HG03442 (cell line): ENCODE data around the gene ADGRG3.

Experiments used
- ATAC-seq: cut with Tn5 transposase; IDR thresholded peaks from one replicate; pipeline ENCODE4 v1.9.1; 2021; ENCODE audit warnings: mild to moderate bottlenecking, moderate library complexity; ENCODE audit not compliant: unreplicated experiment

The ADGRG3 gene

GRCh38 chr16:57734925-57735754, 67.0 kb downstream of the ADGRG3 start:
- ATAC-seq: peak; percentile 85

GRCh38 chr16:57735755-57736418, 67.8 kb downstream of the ADGRG3 start, which contains the start of gene KATNB1:
KATNB1 (plus strand) TSS chr16:57735770; CDS start chr16:57737244, 1,474 bp downstream.
- ATAC-seq: peak; percentile 22

DNA sequence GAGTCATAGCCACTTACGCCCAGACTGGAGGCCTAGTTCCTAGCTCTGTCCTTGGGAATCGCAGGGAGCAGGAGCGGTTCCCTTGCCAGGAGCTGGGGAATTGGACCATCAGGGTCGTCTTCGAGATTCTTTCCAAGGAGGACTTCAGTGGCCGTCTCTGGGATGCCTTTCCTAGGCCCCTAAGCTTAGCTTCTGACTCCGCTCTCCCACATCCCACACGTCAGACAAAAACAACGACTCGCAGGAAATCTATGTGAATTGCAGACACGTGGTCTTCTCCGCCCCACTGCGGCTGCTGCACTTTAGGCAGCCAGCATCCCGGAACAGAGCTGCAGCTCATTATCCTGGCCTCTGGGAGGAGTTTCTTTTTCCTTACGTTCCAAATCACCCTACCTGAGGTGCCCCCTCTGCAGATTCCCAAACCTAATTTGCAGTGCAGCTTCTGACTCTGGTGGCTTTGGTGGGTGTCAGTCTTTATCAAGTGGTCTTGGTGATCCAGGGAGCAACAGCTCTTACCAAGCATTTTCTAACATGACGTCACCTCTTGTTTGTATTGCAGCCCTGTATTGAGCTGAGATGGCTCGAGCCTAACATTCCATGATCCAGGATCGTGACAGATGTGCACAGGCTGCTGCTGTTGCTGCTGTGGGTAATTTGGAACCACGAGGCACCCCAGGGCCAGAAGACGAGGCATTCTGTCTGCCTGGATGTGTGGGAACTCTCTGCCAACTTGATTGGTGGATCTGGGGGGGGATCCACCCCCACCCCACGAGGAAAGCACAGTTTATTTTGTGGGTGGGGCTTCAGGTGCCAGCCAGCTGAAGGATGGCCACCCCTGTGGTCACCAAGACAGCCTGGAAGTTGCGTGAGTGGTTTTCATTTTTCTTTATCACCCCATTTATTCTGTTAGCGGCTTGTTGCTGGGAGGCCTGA, 68.6 kb downstream of the ADGRG3 start:
- ATAC-seq: no peak

GRCh38 chr16:57738844-57739243, 70.7 kb downstream of the ADGRG3 start:
- no peak for ATAC-seq
